HG03439 (cell line): ENCODE data around the gene GJC1.

Experiments used
- ATAC-seq: cut with Tn5 transposase; IDR thresholded peaks from one replicate; pipeline ENCODE4 v1.9.1; 2021; ENCODE audit warnings: mild to moderate bottlenecking, moderate library complexity; ENCODE audit not compliant: unreplicated experiment

The GJC1 gene

GRCh38 chr17:44779211-44780025 lies 50.7 kb downstream of the GJC1 start:
- no peak for ATAC-seq

- ATAC-seq, result no peak
Measured at GRCh38 chr17:44778656-44779210, 51.4 kb downstream of the GJC1 start.

- ATAC-seq, result no peak
Measured at GRCh38 chr17:44777394-44778348, 52.4 kb downstream of the GJC1 start.

DNA sequence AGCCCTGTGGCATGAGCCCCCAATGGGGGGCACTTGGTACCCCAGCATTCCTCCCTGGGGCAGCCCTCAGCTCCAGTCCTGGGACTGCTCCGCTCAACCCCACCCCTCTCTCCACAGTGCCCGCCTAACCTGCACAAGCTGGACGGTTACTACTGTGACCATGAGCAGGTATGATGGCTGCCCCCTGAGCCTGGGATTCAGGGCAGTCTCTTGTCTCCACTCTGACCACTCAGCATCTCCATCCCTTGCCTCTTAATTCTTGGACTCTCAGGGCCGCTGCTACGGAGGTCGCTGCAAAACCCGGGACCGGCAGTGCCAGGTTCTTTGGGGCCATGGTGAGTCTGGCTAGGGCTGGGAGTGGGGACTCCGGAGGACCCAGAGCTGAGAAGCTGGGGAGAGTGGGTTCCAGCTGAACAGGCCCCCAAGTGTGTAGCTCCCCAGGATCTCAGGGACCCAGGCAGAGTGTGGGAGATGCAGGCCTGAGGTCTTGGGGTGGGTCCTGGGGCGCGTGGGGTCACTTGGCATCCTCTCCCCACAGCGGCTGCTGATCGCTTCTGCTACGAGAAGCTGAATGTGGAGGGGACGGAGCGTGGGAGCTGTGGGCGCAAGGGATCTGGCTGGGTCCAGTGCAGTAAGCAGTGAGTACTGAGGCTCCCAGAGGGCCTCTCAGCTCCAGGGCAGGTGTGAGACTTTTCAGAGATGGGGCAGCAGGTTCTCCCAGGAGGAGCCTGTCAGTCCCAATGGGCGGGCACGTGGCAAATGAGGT lies 53.3 kb downstream of the GJC1 start:
- ATAC-seq, result no peak

- ATAC-seq, result no peak
Measured at GRCh38 chr17:44775838-44776621, 54.1 kb downstream of the GJC1 start.

DNA sequence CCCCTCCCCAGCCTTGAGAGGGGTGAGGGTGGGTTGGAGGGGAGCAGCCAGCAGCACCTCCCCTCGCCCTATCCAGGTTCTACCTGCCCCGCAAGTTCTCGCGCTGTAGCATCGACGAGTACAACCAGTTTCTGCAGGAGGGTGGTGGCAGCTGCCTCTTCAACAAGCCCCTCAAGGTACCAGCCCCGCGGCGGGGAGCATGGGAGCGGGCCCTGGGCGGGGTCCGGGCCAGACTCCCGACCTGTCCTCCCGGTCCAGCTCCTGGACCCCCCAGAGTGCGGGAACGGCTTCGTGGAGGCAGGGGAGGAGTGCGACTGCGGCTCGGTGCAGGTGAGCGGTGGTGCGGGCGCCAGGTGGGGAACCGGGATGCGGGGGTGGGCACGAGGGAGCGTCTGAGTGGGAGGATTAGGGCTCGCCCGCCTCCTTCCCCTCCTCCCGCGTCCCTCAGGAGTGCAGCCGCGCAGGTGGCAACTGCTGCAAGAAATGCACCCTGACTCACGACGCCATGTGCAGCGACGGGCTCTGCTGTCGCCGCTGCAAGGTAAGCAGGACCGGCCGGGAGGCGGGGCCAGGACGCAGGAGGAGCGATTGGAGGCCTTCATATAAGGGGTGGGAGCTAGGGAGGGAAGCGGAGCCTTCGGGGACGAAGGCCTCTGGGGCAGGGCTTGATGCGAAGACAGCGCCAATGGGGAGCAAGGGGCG lies 54.8 kb downstream of the GJC1 start:
- ATAC-seq, result peak; percentile 74

GRCh38 chr17:44774271-44775135 lies 55.6 kb downstream of the GJC1 start:
- ATAC-seq, result peak; percentile 24

- no peak for ATAC-seq
Measured at GRCh38 chr17:44773140-44773539, 56.9 kb downstream of the GJC1 start.

- ATAC-seq, result no peak
Measured at GRCh38 chr17:44772308-44773045, 57.6 kb downstream of the GJC1 start.

GRCh38 chr17:44770166-44770925 lies 59.7 kb downstream of the GJC1 start:
- no peak for ATAC-seq

DNA sequence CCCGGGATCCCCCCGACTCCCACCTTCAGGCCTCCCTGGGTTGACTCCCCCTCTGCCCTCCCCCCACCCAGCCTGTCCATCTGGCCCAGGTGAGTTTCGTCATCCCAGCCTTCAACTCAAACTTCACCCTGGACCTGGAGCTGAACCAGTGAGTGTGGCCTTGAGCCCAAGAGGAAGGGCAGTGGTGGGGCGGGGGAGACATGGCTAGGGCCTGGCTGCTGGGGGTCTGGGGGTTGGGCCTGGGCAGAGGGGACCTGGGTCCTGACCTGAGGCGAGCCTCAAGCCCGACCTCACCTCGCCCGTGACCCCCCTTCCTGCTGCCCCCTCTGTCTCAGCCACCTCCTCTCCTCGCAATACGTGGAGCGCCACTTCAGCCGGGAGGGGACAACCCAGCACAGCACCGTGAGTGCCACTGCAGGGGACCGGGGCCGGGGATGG lies 60.4 kb downstream of the GJC1 start:
- ATAC-seq, result no peak

- no peak for ATAC-seq
Measured at GRCh38 chr17:44769230-44769629, 60.9 kb downstream of the GJC1 start.

GRCh38 chr17:44768505-44769142 lies 61.5 kb downstream of the GJC1 start:
- ATAC-seq, result no peak

DNA sequence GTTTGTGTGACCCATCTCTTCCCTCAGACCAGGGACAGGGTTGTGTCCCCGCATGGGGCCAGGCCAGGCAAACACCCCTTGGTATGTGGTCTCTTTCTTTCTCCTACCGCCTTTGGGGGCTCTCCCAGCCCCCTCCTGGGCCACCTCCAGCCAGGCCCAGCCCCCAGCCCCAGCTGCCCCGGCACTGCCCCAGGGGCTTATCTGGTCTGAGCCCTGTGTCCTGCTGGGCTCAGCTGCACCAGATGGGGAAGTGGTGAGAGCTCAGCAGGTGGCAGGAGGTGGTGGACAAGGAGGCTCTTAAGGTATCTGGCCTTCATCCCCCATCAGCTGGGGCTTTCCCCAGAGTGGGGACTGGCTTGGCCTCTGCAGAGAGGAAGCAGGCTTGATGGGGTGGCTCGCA lies 62.6 kb downstream of the GJC1 start:
- no peak for ATAC-seq

- no peak for ATAC-seq
Measured at GRCh38 chr17:44766409-44767038, 63.6 kb downstream of the GJC1 start.

- no peak for ATAC-seq
Measured at GRCh38 chr17:44765965-44766364, 64.1 kb downstream of the GJC1 start.
